ENCODE measurements around the gene GSTM4. TPM values are rescaled to one million over a fixed set of nuclear protein-coding genes. Genes with fewer than 3 reads are reported as not detected.

Gene GSTM4
- total RNA-seq, 5 donors from 2014 or later (not counting 1 experiment from before 2014, with no cell fraction given), result 14.6 to 28.5 (median 20.8) TPM

Other genes starting within 250 kb of the GSTM4 start
- gene PSMA5, start 229.7 kb upstream of the GSTM4 start, total RNA-seq, result 10 to 100 TPM; 41.1 to 91.2 (median 75.5) TPM
- gene SYPL2, start 189.6 kb upstream of the GSTM4 start, total RNA-seq, result under 1 TPM in 4 of 5 donors, not detected in 1; 0.09 to 0.13 (median 0.11) TPM
- gene ATXN7L2, start 172.2 kb upstream of the GSTM4 start, total RNA-seq, result 10 to 100 TPM in 4 of 5 donors, 1 to 10 TPM in 1; 9.7 to 13.2 (median 12.5) TPM
- gene CYB561D1, start 162.0 kb upstream of the GSTM4 start, total RNA-seq, result 10 to 100 TPM; 23.6 to 42.6 (median 39.5) TPM
- 10 to 100 TPM; 13.2 to 28.2 (median 21.5) TPM for gene AMIGO1, start 146.4 kb upstream of the GSTM4 start, total RNA-seq
- under 1 TPM; 0.16 to 0.75 (median 0.39) TPM for gene GPR61, start 116.2 kb upstream of the GSTM4 start, total RNA-seq
- gene GNAI3, start 107.5 kb upstream of the GSTM4 start, total RNA-seq, result 1 to 10 TPM; 5.4 to 7.2 (median 6.5) TPM
- gene GNAT2, start 36.5 kb upstream of the GSTM4 start, total RNA-seq, result not detected
- gene AMPD2, start 36.3 kb upstream of the GSTM4 start, total RNA-seq, result 100 to 1,000 TPM in 3 of 5 donors, 10 to 100 TPM in 2; 90.2 to 285 (median 100) TPM
- 100 to 1,000 TPM in 1 of 5 donors, 10 to 100 TPM in 4; 51.9 to 102 (median 77.4) TPM for gene GSTM2, start 12.0 kb downstream of the GSTM4 start, total RNA-seq
- gene GSTM1, start 31.7 kb downstream of the GSTM4 start, total RNA-seq, result 10 to 100 TPM in 4 of 5 donors, under 1 TPM in 1; 0.44 to 50.3 (median 30.7) TPM
- gene GSTM5, start 56.2 kb downstream of the GSTM4 start, total RNA-seq, result under 1 TPM; 0.12 to 0.63 (median 0.23) TPM
- 10 to 100 TPM in 4 of 5 donors, 1 to 10 TPM in 1; 8.4 to 17.1 (median 10.3) TPM for gene GSTM3, start 84.9 kb downstream of the GSTM4 start, total RNA-seq
- gene EPS8L3, start 107.8 kb downstream of the GSTM4 start, total RNA-seq, result under 1 TPM in 2 of 5 donors, not detected in 3; 0.47 to 0.49 TPM

Data from T-cell (primary cell).